Fibroblast of the aortic adventitia (primary cell): ENCODE results near the gene WSCD2. TPM values are rescaled to one million over a fixed set of nuclear protein-coding genes. Genes with fewer than 3 reads are reported as not detected.

ENCODE experiments used
- DNase-seq: peaks from one replicate; pipeline ENCODE4 v3.0.0-alpha.2; 2010; ENCODE audit warnings: low read depth
- H3K4me3 ChIP-seq: 2 replicates; pipeline ENCODE4 v1.5.1; 2011; ENCODE audit warnings: low read depth, mild to moderate bottlenecking, control low read depth, low read length, moderate library complexity
- total RNA-seq: library from RNA; depleted of rRNA; stranded (reverse); fragments of >200 nt; gene quantifications from 2 replicates; pipeline ENCODE4 v1.2.3, GENCODE V29; 2012; ENCODE audit warnings: low replicate concordance
- TF ChIP-seq, protein P1 (sequence below): IDR thresholded peaks from 2 replicates; pipeline ENCODE4 v1.5.1; 2011; ENCODE audit warnings: mild to moderate bottlenecking, low read length, control low read depth, inconsistent platforms; ENCODE audit not compliant: insufficient read depth

Gene WSCD2
- total RNA-seq, 1 donor, result not detected

DNA sequence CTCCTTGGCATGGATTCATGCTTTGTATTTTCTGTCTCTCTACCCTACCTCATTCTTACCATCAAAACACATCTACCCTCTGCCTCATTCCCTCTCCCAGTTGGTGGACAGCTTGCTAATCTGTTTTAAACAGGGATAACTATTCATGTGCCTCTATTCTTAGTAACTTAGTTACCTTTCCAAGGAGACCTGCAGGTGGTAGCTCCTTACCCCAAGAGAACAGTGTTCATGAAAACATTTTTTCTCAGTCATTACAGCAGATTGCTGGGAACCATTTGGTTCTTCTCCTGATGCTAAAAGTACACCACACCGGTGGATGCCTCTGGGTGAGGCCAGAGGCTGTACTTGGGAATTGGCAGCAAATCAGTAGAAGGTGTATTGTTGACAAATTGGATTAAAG, 137.0 kb downstream of the WSCD2 start:
- TF ChIP-seq, protein P1, sequence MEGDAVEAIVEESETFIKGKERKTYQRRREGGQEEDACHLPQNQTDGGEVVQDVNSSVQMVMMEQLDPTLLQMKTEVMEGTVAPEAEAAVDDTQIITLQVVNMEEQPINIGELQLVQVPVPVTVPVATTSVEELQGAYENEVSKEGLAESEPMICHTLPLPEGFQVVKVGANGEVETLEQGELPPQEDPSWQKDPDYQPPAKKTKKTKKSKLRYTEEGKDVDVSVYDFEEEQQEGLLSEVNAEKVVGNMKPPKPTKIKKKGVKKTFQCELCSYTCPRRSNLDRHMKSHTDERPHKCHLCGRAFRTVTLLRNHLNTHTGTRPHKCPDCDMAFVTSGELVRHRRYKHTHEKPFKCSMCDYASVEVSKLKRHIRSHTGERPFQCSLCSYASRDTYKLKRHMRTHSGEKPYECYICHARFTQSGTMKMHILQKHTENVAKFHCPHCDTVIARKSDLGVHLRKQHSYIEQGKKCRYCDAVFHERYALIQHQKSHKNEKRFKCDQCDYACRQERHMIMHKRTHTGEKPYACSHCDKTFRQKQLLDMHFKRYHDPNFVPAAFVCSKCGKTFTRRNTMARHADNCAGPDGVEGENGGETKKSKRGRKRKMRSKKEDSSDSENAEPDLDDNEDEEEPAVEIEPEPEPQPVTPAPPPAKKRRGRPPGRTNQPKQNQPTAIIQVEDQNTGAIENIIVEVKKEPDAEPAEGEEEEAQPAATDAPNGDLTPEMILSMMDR, result no peak
- DNase-seq, result no peak
- H3K4me3 ChIP-seq, result no peak overlapping the region

DNA sequence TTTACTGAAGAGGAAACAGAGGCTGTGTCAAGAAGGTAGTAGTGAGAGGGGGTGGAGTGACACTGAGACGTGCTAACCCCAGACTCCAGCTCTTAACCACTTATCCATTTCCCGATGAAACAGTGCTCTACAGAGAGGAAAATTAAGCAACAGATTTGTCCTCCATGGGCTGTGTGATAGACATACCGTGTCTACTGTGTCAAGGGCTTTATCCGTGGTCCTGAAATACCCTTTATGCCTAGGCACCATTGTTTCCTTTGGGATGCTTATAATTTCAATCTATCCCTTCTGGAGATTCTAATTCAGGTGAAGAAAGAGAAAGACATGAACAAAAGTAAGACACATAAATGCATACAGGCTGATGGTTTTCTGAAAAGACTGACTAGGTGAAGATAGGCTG, 138.4 kb downstream of the WSCD2 start:
- H3K4me3 ChIP-seq, result no peak overlapping the region
- TF ChIP-seq, protein P1, result no peak
- no peak for DNase-seq

DNA sequence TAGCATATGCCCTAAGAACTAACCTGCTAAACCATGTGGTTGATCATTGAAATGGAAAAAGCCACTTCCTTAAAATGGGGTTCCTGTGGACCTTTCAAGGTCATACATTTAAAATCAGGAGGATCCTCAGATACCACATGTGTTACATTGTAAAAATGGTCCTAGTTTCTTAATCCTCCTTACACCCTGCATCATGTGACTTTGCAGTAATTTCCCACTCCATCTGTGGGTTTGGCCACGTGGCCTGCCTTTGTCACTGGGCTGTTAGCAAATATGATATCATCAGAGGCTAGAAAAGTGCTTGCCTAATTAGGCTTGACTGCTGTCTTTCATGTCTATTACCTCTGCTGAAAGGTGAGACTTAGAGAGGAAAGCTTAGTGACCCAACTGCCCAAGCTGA, 139.3 kb downstream of the WSCD2 start:
- no peak overlapping the region for H3K4me3 ChIP-seq
- TF ChIP-seq, protein P1, result no peak
- no peak for DNase-seq

DNA sequence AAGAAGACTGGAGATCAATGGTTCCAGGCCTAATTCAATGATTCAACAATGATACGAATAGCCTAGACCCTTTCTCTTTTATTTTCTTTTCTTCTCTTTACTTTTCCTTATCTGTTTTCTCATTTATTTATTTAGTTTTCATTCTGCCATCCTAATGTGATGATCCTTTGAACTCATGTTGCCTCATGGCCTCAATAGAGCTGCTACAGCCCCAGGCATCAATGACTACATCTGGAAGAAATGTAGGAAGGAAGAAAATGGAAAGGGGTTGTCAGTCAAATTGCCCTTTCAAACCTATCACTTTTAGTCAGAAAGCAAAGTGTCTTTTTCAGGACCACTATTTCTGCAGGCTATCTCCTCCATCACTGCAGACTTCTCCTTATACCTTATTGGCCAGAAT, 140.1 kb downstream of the WSCD2 start:
- TF ChIP-seq, protein P1, result no peak
- no peak overlapping the region for H3K4me3 ChIP-seq
- DNase-seq, result no peak

GRCh38 chr12:108270035-108270848, 141.2 kb downstream of the WSCD2 start:
- no peak for DNase-seq
- TF ChIP-seq, protein P1, result no peak

GRCh38 chr12:108270849-108271143, 141.7 kb downstream of the WSCD2 start:
- TF ChIP-seq, protein P1, result no peak
- H3K4me3 ChIP-seq, result no peak overlapping the region
- DNase-seq, result no peak

More at GRCh38 chr12:108270035-108270848, 141.2 kb downstream of the WSCD2 start:
- no peak overlapping the region for H3K4me3 ChIP-seq
